ENCODE results near the gene FAM193B.

Gene FAM193B

GRCh38 chr5:177554474-177555111, at the start of gene FAM193B:
FAM193B (minus strand) TSS chr5:177554563; CDS start chr5:177554458, 105 bp downstream.
- DNase-seq: peak; percentile 85

- DNase-seq: no peak
Observed at GRCh38 chr5:177604116-177604521, 49.8 kb upstream of the FAM193B start.

- no peak for DNase-seq
Observed at GRCh38 chr5:177603631-177604030, 49.3 kb upstream of the FAM193B start.

- DNase-seq: no peak
Observed at GRCh38 chr5:177602458-177602830, 48.1 kb upstream of the FAM193B start.

GRCh38 chr5:177601577-177602457, 47.5 kb upstream of the FAM193B start:
- DNase-seq: no peak

GRCh38 chr5:177601126-177601525, 46.8 kb upstream of the FAM193B start:
- no peak for DNase-seq

- DNase-seq: no peak
Observed at GRCh38 chr5:177600508-177601018, 46.2 kb upstream of the FAM193B start.

- peak; percentile 81 for DNase-seq
Observed at GRCh38 chr5:177599731-177600507, 45.6 kb upstream of the FAM193B start, which contains the start of gene B4GALT7. B4GALT7 (plus strand) TSS chr5:177600132; CDS start chr5:177600211, 79 bp downstream.

GRCh38 chr5:177598477-177598876, 44.1 kb upstream of the FAM193B start:
- no peak for DNase-seq

- DNase-seq: peak; percentile 12
Observed at GRCh38 chr5:177596775-177597238, 42.4 kb upstream of the FAM193B start.

- no peak for DNase-seq
Observed at GRCh38 chr5:177595991-177596774, 41.8 kb upstream of the FAM193B start.

- DNase-seq: no peak
Observed at GRCh38 chr5:177595026-177595585, 40.7 kb upstream of the FAM193B start.

GRCh38 chr5:177594071-177594470, 39.7 kb upstream of the FAM193B start:
- no peak for DNase-seq

- no peak for DNase-seq
Observed at GRCh38 chr5:177593511-177593910, 39.1 kb upstream of the FAM193B start.

- DNase-seq: no peak
Observed at GRCh38 chr5:177592905-177593304, 38.5 kb upstream of the FAM193B start.

- peak; percentile 54 for DNase-seq
Observed at GRCh38 chr5:177592010-177592834, 37.9 kb upstream of the FAM193B start, which contains the start of gene TMED9. TMED9 (plus strand) TSS chr5:177592203; CDS start chr5:177592215, 12 bp downstream.

- no peak for DNase-seq
Observed at GRCh38 chr5:177591690-177592009, 37.3 kb upstream of the FAM193B start.

- no peak for DNase-seq
Observed at GRCh38 chr5:177590406-177590805, 36.0 kb upstream of the FAM193B start.

GRCh38 chr5:177588413-177588909, 34.1 kb upstream of the FAM193B start:
- no peak for DNase-seq

- no peak for DNase-seq
Observed at GRCh38 chr5:177578316-177578715, 24.0 kb upstream of the FAM193B start.

GRCh38 chr5:177576169-177576568, 21.8 kb upstream of the FAM193B start:
- no peak for DNase-seq
